ENCODE measurements around the gene SLC19A1.

SLC19A1 gene

DNA sequence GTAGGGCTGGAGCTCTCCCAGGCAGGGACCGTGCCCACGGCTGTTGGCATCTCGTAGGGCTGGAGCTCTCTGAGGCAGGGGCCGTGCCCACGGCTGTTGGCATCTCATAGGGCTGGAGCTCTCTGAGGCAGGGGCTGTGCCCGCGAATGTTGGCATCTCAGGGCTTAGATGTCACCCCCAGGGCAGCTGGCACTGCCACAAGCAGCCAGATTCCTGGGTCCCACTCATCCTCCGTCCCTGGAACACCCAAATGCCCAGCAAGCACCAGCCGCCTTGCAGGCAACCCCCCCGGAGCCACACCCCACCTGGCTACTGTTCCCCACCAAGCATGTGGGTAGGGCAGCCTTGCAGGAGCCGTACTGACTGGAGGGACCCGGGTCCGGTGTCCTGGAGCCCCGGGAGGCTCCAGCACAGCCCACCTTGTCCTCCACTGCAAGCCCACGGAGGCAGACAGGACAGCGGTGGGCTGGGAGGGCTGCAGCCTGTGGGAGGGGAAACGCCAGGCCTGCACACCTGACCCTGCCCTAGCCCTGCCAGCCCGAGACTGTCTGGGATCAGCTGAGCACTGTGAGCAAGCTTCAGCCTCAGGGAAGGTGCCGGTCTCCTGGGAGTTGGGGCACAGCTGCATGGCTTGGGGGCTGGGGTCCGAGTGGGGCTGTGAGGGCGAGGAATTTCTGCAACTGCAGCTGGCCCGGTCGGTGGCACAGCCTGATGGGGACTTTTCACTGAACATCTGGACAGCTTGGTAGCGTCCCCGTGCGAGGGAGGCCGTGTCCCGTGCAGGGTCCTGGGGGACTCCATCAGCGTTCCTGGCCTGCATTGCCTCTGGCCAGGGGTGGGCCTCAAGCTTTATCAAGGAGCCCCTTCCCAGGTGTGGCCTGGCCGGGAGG lies 83.7 kb downstream of the SLC19A1 start:
- no peak for TF ChIP-seq CTCF (IDR thresholded peaks at IDR 0.05; ENCODE audit: control insufficient read depth, insufficient read depth, low read depth, low read length, missing control alignments)
- H3K4me3 ChIP-seq (ENCODE audit: control insufficient read depth, low read depth, low read length), result no peak overlapping the region
- DNase-seq (ENCODE audit: low read depth), result no peak

- no peak for DNase-seq (ENCODE audit: low read depth)
- TF ChIP-seq CTCF (IDR thresholded peaks at IDR 0.05; ENCODE audit: control insufficient read depth, insufficient read depth, low read depth, low read length, missing control alignments), result no peak
- no peak overlapping the region for H3K4me3 ChIP-seq (ENCODE audit: control insufficient read depth, low read depth, low read length)
Measured at GRCh38 chr21:45457832-45458172, 84.4 kb downstream of the SLC19A1 start.

DNA sequence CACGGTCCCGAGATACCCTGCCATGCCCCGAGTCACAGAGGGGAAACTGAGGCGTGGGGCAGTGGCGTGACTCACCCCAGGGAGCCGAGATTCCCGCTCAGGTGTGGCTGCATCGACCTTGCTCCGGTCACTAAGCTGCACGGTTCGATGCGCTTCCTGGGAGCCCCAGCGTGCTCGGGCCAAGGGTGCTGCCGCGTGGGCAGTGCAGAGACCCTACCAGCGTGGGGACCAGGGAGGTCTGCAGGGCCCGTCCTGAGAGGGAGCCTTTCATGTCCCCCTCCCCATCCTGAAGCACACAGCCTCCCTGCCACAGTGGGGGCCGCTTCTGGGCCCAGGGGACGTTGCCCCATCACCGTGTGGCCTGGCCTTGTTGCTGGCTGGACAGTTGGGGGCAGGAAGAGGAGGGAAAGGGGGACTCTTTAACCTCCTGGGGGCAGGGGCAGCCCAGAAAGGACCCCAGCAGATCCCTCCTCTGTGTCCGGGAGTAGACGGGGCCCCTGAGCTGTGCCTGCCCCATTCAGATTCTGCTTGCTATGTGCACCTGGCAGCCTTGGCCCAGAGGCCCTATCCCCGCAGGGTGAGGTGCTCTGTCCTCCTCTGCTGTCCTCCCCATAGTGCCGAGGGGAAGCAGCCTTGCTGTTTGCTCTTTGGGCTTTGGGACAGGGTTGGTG lies 84.9 kb downstream of the SLC19A1 start:
- no peak for DNase-seq (ENCODE audit: low read depth)
- no peak for TF ChIP-seq CTCF (IDR thresholded peaks at IDR 0.05; ENCODE audit: control insufficient read depth, insufficient read depth, low read depth, low read length, missing control alignments)
- H3K4me3 ChIP-seq (ENCODE audit: control insufficient read depth, low read depth, low read length), result no peak overlapping the region

GRCh38 chr21:45456584-45457160 lies 85.6 kb downstream of the SLC19A1 start:
- H3K4me3 ChIP-seq (ENCODE audit: control insufficient read depth, low read depth, low read length), result no peak overlapping the region
- no peak for DNase-seq (ENCODE audit: low read depth)
- no peak for TF ChIP-seq CTCF (IDR thresholded peaks at IDR 0.05; ENCODE audit: control insufficient read depth, insufficient read depth, low read depth, low read length, missing control alignments)

DNA sequence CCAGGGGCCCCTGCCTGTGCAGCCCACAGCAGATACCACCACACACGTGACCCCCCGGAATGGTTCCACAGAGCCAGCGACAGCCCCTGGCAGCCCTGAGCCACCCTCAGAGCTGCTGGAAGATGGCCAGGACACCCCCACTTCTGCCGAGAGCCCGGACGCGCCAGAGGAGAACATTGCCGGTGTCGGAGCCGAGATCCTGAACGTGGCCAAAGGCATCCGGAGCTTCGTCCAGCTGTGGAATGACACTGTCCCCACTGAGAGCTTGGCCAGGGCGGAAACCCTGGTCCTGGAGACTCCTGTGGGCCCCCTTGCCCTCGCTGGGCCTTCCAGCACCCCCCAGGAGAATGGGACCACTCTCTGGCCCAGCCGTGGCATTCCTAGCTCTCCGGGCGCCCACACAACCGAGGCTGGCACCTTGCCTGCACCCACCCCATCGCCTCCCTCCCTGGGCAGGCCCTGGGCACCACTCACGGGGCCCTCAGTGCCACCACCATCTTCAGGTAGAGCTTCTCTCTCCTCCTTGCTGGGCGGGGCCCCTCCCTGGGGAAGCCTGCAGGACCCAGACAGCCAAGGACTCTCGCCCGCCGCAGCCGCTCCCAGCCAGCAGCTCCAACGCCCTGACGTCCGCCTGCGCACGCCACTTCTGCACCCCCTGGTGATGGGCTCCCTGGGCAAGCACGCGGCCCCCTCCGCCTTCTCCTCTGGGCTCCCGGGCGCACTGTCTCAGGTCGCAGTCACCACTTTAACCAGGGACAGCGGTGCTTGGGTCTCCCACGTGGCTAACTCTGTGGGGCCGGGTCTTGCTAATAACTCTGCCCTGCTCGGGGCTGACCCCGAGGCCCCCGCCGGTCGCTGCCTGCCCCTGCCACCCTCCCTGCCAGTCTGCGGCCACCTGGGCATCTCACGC lies 86.3 kb downstream of the SLC19A1 start:
- DNase-seq (ENCODE audit: low read depth), result no peak
- TF ChIP-seq CTCF (IDR thresholded peaks at IDR 0.05; ENCODE audit: control insufficient read depth, insufficient read depth, low read depth, low read length, missing control alignments), result no peak
- no peak overlapping the region; the same call in 1 of the 2 replicates for H3K4me3 ChIP-seq (ENCODE audit: control insufficient read depth, low read depth, low read length)

Data from AG09309 (cell line).